ENCODE results near the gene HOXA11. TPM values are rescaled to one million over a fixed set of nuclear protein-coding genes. Genes with fewer than 3 reads are reported as not detected.

HOXA11 gene
- total RNA-seq, 4 donors from 2014 or later: 0.34 to 1.2 (median 0.95) TPM; not detected in 1

DNA sequence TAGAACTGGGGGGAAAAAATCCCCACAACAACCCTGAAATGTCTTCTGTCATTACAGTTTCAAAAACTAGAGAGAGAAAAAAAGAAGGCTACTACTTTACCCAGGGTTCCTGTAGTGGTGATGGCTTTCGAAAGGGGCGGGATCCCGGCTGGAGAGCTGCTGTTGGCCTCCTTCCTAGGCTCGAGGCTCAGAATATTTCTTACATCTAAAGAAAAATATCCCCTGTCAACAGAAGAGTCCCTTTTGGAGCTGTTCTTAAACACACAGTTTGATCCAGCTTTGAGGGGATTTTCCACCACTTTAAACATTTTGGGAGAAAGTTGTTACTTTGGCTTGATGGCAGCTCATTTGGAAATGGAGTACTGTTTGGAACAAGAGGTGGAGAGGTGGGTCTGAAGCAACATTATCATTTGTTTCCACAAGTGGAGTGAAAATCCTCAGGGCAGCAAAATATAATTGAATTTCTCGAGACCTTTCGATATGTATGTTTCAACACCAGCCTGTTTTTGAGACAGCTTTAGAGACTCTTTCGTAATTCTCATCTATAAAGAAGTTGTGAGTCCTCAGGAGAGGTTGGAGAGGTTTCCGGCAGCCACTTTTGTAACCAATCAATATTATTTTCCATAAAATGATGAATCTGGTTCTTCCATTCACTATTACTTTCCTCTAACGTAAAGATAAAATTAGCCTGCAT lies 9.8 kb upstream of the HOXA11 start:
- peaks cover 99% of the 10 kb centered on the region for H3K27me3 ChIP-seq
- H3K4me3 ChIP-seq: no peak overlapping the region
- 67% methylated on average over 9 of the region's 9 CpGs for WGBS
- no peak for TF ChIP-seq POLR2A (IDR thresholded peaks at IDR 0.05)
- no peak for TF ChIP-seq EP300 (IDR thresholded peaks at IDR 0.05)
- TF ChIP-seq POLR2AphosphoS5 (IDR thresholded peaks at IDR 0.05): no peak
- DNase-seq (ENCODE audit: low spot score in 2 of 2): peak; percentile 20 to 31
- peaks cover 37% of the 10 kb centered on the region for H3K4me1 ChIP-seq
- H3K9me3 ChIP-seq: no peaks in the 10 kb centered on the region
- no peak overlapping the region for H3K27ac ChIP-seq
- no peaks in the 10 kb centered on the region for H3K36me3 ChIP-seq

GRCh38 chr7:27194002-27194352 lies 8.9 kb upstream of the HOXA11 start:
- Histone ChIP-seq H3K4me3 (no peak overlapping the region), H3K36me3 (no peaks in the 10 kb centered on the region), H3K27ac (no peak overlapping the region), H3K4me1 (peaks cover 36% of the 10 kb centered on the region), H3K9me3 (no peaks in the 10 kb centered on the region), H3K27me3 (peaks cover 100% of the 10 kb centered on the region)
- DNase-seq (ENCODE audit: low spot score in 2 of 2): no peak
- no peak for TF ChIP-seq POLR2A (IDR thresholded peaks at IDR 0.05)
- no peak for TF ChIP-seq POLR2AphosphoS5 (IDR thresholded peaks at IDR 0.05)
- TF ChIP-seq CTCF (IDR thresholded peaks at IDR 0.05): no peak
- no peak for TF ChIP-seq EP300 (IDR thresholded peaks at IDR 0.05)
- 80% methylated on average over 2 of the region's 2 CpGs for WGBS

DNA sequence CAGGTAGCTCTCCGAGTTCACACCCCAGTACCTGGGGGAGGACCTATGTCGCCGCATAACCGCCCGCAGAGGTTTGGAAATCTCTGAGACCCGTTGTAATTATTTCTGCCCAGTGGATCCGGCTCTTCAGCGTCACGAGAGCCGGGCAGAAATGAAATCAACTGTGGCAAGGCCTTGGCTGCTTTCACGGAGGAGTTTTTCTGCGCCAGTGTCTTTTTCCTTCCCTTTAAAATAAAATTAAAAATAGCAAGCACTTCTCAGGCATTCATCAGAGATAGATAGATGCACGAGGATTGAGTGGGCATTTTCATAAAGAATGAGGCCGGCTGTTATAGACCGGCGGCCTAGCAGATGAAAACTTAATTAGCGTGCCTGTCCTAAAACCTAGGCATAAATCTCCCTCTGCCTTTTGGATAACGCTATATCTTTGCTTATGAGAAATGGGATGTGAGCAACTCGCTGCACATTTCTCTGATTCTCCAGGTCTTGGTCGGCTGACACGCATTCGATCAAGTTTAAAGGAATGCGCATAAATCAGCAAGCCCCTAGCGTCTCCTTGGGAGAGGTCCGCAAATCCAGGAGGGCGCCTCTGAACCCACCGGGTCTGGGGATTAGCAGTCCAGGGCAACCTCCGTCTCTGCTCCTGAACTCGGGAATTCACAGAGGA lies 8.4 kb upstream of the HOXA11 start:
- WGBS: 61% methylated on average over 29 of the region's 29 CpGs
- TF ChIP-seq CTCF (IDR thresholded peaks at IDR 0.05): no peak
- no peak for TF ChIP-seq EP300 (IDR thresholded peaks at IDR 0.05)
- no peak for TF ChIP-seq POLR2AphosphoS5 (IDR thresholded peaks at IDR 0.05)
- no peak for TF ChIP-seq POLR2A (IDR thresholded peaks at IDR 0.05)
- peak; percentile 44 to 76 for DNase-seq (ENCODE audit: low spot score in 2 of 2)
- no peaks in the 10 kb centered on the region for H3K9me3 ChIP-seq
- H3K27me3 ChIP-seq: peaks cover 100% of the 10 kb centered on the region
- peak overlapping the region; percentile 45 for H3K4me3 ChIP-seq
- H3K36me3 ChIP-seq: no peaks in the 10 kb centered on the region
- H3K27ac ChIP-seq: no peak overlapping the region
- H3K4me1 ChIP-seq: peaks cover 36% of the 10 kb centered on the region

DNA sequence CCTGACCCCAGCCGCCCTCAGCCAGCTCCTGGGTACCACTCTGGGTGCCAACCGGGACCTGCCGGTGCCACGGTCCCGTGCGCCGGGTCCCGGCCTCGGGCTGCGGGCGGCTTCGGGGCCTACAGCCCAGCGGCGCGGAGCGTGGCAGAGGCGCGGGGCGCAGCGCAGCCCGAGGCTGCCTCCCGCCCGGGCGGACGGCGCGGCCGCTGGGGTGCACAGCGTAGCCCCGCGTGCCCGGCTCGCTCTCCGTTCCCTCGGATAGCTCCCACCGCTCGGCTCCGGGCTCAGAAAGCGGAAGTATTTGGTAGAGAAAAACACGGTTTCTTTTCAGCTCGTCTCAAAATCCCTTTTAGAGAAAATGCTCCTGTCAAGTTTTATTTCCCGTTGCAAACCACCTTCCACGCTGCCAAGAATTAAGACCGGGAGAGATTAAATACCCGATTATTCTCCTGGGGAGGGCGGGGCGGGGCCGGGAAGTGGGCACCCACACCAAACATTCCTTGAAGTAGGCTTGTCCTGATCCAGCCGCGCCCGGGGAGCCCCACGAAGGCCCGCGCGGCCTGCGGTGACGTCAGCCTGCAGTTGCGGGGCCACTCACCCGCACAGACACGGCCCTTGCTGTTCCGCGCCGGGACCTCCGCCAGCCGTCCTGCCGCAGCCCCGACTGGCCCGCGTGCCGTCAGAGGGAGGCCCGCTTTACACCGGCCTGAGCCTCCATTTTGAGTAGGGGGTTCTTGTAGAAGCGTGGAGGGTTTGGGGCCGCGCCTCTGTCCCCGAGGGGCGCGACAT lies 7.7 kb upstream of the HOXA11 start:
- no peak for TF ChIP-seq POLR2AphosphoS5 (IDR thresholded peaks at IDR 0.05)
- TF ChIP-seq EP300 (IDR thresholded peaks at IDR 0.05): no peak
- TF ChIP-seq POLR2A (IDR thresholded peaks at IDR 0.05): no peak
- TF ChIP-seq CTCF (IDR thresholded peaks at IDR 0.05): no peak
- Histone ChIP-seq H3K27ac (no peak overlapping the region), H3K27me3 (peaks cover 100% of the 10 kb centered on the region), H3K4me1 (peaks cover 36% of the 10 kb centered on the region), H3K9me3 (no peaks in the 10 kb centered on the region), H3K36me3 (no peaks in the 10 kb centered on the region), H3K4me3 (peak overlapping the region; percentile 45)
- peak; percentile 62 to 79 for DNase-seq (ENCODE audit: low spot score in 2 of 2)
- WGBS: 8% methylated on average over 54 of the region's 78 CpGs

- peak; percentile 69 to 80 for DNase-seq (ENCODE audit: low spot score in 2 of 2)
- Histone ChIP-seq H3K4me3 (peak overlapping the region; percentile 45), H3K27me3 (peaks cover 100% of the 10 kb centered on the region), H3K36me3 (no peaks in the 10 kb centered on the region), H3K4me1 (peaks cover 37% of the 10 kb centered on the region), H3K9me3 (no peaks in the 10 kb centered on the region), H3K27ac (no peak overlapping the region)
- 55% methylated on average over 21 of the region's 42 CpGs for WGBS
- TF ChIP-seq CTCF (IDR thresholded peaks at IDR 0.05) (no peak), POLR2AphosphoS5 (IDR thresholded peaks at IDR 0.05) (no peak), POLR2A (IDR thresholded peaks at IDR 0.05) (no peak), EP300 (IDR thresholded peaks at IDR 0.05) (no peak)
These were observed 7.0 kb upstream of the HOXA11 start for GRCh38 chr7:27191833-27192545.
